ENCODE measurements around the gene CCDC186. TPM values are rescaled to one million over a fixed set of nuclear protein-coding genes. Genes with fewer than 3 reads are reported as not detected.
A peak's percentile ranks its signal among the peaks of the same experiment; 100 is the strongest.

The CCDC186 gene
- total RNA-seq, 1 experiment from 2014 or later: 32.7 TPM

DNA sequence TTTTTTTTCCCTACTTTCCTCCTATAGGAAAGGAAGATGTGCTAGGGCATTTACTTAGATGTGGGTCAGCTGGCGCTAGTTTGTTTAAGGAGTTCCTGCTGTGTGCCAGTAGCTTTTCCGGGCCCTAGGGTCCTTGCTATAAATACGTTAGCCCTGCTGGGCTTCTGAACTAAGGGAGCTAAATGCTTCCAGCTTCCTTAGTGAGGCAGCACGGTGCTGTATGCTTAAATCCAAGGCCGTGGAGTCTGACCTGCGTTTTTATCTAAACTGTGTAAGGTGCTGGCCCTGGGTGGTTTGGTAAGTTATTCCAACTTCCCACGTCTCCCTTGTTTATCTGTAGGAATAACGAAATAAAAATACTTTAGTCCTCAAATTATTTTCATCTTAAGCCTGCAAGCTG, 5.7 kb upstream of the CCDC186 start:
- ChIA-PET POLR2A (no interaction called here), CTCF (interaction anchor here (0.6 to 1.3 kb wide), 2 partner anchors 10 to 208 kb away, joined by 3 read pairs; no protein-coding TSS in a partner anchor)
- Mint-ChIP-seq H3K36me3 (no peaks in the 10 kb centered on the region), H3K9me3 (no peaks in the 10 kb centered on the region), H3K27me3 (ENCODE audit: low read depth) (peaks cover 12% of the 10 kb centered on the region), H3K27ac (no peak overlapping the region), H3K4me3 (no peak overlapping the region), H3K4me1 (peaks cover 34% of the 10 kb centered on the region)
- TF ChIP-seq ZNF232 (CRISPR knock-in tag; IDR thresholded peaks at IDR 0.05) (no peak), GABPB1 (CRISPR knock-in tag; IDR thresholded peaks at IDR 0.05) (no peak), NR2C2 (CRISPR knock-in tag; IDR thresholded peaks at IDR 0.05) (no peak), RELA (CRISPR knock-in tag; IDR thresholded peaks at IDR 0.05; ENCODE audit: borderline replicate concordance) (no peak), NR1H2 (CRISPR knock-in tag; IDR thresholded peaks at IDR 0.05) (no peak), ZNF396 (CRISPR knock-in tag; IDR thresholded peaks at IDR 0.05; ENCODE audit: borderline replicate concordance) (no peak), ESRRA (CRISPR knock-in tag; IDR thresholded peaks at IDR 0.05; ENCODE audit: borderline replicate concordance) (no peak), PRRX2 (CRISPR knock-in tag; IDR thresholded peaks at IDR 0.05) (no peak), TP53 (CRISPR knock-in tag; IDR thresholded peaks at IDR 0.05) (no peak), JAZF1 (CRISPR knock-in tag; IDR thresholded peaks at IDR 0.05) (no peak), CREM (CRISPR knock-in tag; IDR thresholded peaks at IDR 0.05) (no peak)
- TF ChIP-seq, protein P1, sequence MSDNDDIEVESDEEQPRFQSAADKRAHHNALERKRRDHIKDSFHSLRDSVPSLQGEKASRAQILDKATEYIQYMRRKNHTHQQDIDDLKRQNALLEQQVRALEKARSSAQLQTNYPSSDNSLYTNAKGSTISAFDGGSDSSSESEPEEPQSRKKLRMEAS (CRISPR knock-in tag; IDR thresholded peaks at IDR 0.05): no peak
- TF ChIP-seq, protein P2, sequence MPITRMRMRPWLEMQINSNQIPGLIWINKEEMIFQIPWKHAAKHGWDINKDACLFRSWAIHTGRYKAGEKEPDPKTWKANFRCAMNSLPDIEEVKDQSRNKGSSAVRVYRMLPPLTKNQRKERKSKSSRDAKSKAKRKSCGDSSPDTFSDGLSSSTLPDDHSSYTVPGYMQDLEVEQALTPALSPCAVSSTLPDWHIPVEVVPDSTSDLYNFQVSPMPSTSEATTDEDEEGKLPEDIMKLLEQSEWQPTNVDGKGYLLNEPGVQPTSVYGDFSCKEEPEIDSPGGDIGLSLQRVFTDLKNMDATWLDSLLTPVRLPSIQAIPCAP (CRISPR knock-in tag; IDR thresholded peaks at IDR 0.05): no peak
- TF ChIP-seq, protein P3, sequence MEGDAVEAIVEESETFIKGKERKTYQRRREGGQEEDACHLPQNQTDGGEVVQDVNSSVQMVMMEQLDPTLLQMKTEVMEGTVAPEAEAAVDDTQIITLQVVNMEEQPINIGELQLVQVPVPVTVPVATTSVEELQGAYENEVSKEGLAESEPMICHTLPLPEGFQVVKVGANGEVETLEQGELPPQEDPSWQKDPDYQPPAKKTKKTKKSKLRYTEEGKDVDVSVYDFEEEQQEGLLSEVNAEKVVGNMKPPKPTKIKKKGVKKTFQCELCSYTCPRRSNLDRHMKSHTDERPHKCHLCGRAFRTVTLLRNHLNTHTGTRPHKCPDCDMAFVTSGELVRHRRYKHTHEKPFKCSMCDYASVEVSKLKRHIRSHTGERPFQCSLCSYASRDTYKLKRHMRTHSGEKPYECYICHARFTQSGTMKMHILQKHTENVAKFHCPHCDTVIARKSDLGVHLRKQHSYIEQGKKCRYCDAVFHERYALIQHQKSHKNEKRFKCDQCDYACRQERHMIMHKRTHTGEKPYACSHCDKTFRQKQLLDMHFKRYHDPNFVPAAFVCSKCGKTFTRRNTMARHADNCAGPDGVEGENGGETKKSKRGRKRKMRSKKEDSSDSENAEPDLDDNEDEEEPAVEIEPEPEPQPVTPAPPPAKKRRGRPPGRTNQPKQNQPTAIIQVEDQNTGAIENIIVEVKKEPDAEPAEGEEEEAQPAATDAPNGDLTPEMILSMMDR (IDR thresholded peaks at IDR 0.05): no peak
- TF ChIP-seq, protein P4, sequence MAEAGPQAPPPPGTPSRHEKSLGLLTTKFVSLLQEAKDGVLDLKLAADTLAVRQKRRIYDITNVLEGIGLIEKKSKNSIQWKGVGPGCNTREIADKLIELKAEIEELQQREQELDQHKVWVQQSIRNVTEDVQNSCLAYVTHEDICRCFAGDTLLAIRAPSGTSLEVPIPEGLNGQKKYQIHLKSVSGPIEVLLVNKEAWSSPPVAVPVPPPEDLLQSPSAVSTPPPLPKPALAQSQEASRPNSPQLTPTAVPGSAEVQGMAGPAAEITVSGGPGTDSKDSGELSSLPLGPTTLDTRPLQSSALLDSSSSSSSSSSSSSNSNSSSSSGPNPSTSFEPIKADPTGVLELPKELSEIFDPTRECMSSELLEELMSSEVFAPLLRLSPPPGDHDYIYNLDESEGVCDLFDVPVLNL (CRISPR knock-in tag; IDR thresholded peaks at IDR 0.05; ENCODE audit: borderline replicate concordance, low read depth): no peak
- DNase-seq (ENCODE audit: low spot score): no peak
- no peak; the same call in none of the 2 replicates for ATAC-seq

DNA sequence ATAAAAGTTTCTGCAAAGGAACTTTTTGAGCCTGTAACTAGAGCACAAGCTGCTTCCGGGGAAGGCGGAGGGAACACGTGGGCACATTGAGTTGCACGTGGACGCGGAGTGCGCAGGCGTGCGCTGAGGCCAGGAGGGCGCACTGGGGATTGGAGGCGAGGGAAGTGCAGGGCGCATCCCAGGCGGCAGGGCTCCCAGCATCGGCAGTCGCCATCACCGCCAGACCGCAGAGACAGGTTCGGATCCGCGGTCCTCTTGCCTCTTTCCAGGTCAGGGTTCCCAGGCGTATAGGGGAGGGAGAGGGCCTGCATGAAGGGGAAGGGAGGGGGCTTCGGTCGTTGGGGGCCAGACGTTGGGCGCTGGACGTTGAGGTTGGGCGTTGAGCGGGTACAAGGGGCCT, 5.1 kb upstream of the CCDC186 start, which contains the start of gene TDRD1:
TDRD1 (plus strand) TSS at position 206 of the 400 bp plus-strand sequence. CDS start 8,479 bp downstream, outside the sequence.
- ATAC-seq: peak; percentile 5
- peak within 1 kb of the TSS; percentile 18; the same call in 1 of the 2 replicates for H3K4me3 Mint-ChIP-seq
- H3K27me3 Mint-ChIP-seq (ENCODE audit: low read depth): peaks cover 12% of the 10 kb centered on the region
- ChIA-PET CTCF (no interaction called here), POLR2A (interaction anchor here (0.7 kb wide), 1 partner anchor 170 kb away, joined by 3 read pairs; no protein-coding TSS in a partner anchor)
- H3K36me3 Mint-ChIP-seq: no peaks in the 10 kb centered on the region
- no peaks in the 10 kb centered on the region for H3K9me3 Mint-ChIP-seq
- peak; percentile 47 for DNase-seq (ENCODE audit: low spot score)
- peaks cover 35% of the 10 kb centered on the region for H3K4me1 Mint-ChIP-seq
- H3K27ac Mint-ChIP-seq: peak within 1 kb of the TSS; percentile 53; the same call in 1 of the 2 replicates
- TF ChIP-seq FOXP1 (CRISPR knock-in tag; IDR thresholded peaks at IDR 0.05; ENCODE audit: borderline replicate concordance) (0 out of 2 replicates have a peak, but pooled peaks have one; percentile 36), ZNF263 (CRISPR knock-in tag; IDR thresholded peaks at IDR 0.05; ENCODE audit: low read depth) (no peak), EMX1 (CRISPR knock-in tag; IDR thresholded peaks at IDR 0.05) (no peak)
- TF ChIP-seq, protein P5, sequence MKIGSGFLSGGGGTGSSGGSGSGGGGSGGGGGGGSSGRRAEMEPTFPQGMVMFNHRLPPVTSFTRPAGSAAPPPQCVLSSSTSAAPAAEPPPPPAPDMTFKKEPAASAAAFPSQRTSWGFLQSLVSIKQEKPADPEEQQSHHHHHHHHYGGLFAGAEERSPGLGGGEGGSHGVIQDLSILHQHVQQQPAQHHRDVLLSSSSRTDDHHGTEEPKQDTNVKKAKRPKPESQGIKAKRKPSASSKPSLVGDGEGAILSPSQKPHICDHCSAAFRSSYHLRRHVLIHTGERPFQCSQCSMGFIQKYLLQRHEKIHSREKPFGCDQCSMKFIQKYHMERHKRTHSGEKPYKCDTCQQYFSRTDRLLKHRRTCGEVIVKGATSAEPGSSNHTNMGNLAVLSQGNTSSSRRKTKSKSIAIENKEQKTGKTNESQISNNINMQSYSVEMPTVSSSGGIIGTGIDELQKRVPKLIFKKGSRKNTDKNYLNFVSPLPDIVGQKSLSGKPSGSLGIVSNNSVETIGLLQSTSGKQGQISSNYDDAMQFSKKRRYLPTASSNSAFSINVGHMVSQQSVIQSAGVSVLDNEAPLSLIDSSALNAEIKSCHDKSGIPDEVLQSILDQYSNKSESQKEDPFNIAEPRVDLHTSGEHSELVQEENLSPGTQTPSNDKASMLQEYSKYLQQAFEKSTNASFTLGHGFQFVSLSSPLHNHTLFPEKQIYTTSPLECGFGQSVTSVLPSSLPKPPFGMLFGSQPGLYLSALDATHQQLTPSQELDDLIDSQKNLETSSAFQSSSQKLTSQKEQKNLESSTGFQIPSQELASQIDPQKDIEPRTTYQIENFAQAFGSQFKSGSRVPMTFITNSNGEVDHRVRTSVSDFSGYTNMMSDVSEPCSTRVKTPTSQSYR (CRISPR knock-in tag; IDR thresholded peaks at IDR 0.05): no peak
- TF ChIP-seq, protein P1 (CRISPR knock-in tag; IDR thresholded peaks at IDR 0.05): peak; percentile 88
- TF ChIP-seq, protein P6, sequence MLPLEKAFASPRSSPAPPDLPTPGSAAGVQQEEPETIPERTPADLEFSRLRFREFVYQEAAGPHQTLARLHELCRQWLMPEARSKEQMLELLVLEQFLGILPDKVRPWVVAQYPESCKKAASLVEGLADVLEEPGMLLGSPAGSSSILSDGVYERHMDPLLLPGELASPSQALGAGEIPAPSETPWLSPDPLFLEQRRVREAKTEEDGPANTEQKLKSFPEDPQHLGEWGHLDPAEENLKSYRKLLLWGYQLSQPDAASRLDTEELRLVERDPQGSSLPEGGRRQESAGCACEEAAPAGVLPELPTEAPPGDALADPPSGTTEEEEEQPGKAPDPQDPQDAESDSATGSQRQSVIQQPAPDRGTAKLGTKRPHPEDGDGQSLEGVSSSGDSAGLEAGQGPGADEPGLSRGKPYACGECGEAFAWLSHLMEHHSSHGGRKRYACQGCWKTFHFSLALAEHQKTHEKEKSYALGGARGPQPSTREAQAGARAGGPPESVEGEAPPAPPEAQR (CRISPR knock-in tag; IDR thresholded peaks at IDR 0.05): no peak
- TF ChIP-seq, protein P7, sequence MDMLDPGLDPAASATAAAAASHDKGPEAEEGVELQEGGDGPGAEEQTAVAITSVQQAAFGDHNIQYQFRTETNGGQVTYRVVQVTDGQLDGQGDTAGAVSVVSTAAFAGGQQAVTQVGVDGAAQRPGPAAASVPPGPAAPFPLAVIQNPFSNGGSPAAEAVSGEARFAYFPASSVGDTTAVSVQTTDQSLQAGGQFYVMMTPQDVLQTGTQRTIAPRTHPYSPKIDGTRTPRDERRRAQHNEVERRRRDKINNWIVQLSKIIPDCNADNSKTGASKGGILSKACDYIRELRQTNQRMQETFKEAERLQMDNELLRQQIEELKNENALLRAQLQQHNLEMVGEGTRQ (CRISPR knock-in tag; IDR thresholded peaks at IDR 0.05): peak; percentile 31
- TF ChIP-seq, protein P8, sequence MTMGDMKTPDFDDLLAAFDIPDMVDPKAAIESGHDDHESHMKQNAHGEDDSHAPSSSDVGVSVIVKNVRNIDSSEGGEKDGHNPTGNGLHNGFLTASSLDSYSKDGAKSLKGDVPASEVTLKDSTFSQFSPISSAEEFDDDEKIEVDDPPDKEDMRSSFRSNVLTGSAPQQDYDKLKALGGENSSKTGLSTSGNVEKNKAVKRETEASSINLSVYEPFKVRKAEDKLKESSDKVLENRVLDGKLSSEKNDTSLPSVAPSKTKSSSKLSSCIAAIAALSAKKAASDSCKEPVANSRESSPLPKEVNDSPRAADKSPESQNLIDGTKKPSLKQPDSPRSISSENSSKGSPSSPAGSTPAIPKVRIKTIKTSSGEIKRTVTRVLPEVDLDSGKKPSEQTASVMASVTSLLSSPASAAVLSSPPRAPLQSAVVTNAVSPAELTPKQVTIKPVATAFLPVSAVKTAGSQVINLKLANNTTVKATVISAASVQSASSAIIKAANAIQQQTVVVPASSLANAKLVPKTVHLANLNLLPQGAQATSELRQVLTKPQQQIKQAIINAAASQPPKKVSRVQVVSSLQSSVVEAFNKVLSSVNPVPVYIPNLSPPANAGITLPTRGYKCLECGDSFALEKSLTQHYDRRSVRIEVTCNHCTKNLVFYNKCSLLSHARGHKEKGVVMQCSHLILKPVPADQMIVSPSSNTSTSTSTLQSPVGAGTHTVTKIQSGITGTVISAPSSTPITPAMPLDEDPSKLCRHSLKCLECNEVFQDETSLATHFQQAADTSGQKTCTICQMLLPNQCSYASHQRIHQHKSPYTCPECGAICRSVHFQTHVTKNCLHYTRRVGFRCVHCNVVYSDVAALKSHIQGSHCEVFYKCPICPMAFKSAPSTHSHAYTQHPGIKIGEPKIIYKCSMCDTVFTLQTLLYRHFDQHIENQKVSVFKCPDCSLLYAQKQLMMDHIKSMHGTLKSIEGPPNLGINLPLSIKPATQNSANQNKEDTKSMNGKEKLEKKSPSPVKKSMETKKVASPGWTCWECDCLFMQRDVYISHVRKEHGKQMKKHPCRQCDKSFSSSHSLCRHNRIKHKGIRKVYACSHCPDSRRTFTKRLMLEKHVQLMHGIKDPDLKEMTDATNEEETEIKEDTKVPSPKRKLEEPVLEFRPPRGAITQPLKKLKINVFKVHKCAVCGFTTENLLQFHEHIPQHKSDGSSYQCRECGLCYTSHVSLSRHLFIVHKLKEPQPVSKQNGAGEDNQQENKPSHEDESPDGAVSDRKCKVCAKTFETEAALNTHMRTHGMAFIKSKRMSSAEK (CRISPR knock-in tag; IDR thresholded peaks at IDR 0.05; ENCODE audit: borderline replicate concordance): no peak
